CD4-positive, CD25-positive, alpha-beta regulatory T cell (primary cell): ENCODE data around the gene DENND6A. TPM values are rescaled to one million over a fixed set of nuclear protein-coding genes. Genes with fewer than 3 reads are reported as not detected.
A peak's percentile ranks its signal among the peaks of the same experiment; 100 is the strongest.

Experiments
- ATAC-seq, 2 donors: fragments of 150-1000 bp; cut with Tn5 transposase; one replicate each; pipeline ENCODE4 v1.10.0; 2021; ENCODE audit warnings: low read depth in 2 of 2, moderate number of reproducible peaks in 2 of 2, moderate library complexity in 1 of 2
- DNase-seq, 3 donors: peaks; one replicate each; pipeline versions ENCODE4 v3.0.0 to v3.0.0-alpha.2; 2012 to 2022; ENCODE audit warnings: mixed read lengths in 1 of 3
- H3K27ac ChIP-seq: one replicate; pipeline ENCODE4 v1.7.0; 2013; ENCODE audit warnings: mild to moderate bottlenecking, low read length; ENCODE audit not compliant: insufficient read depth, poor library complexity, severe bottlenecking
- H3K27me3 ChIP-seq: one replicate; pipeline ENCODE4 v1.7.0; 2013; ENCODE audit warnings: low read length; ENCODE audit not compliant: control insufficient read depth, insufficient read depth
- H3K36me3 ChIP-seq: one replicate; pipeline ENCODE4 v1.7.0; 2013; ENCODE audit warnings: mild to moderate bottlenecking, low read length, moderate library complexity; ENCODE audit not compliant: control insufficient read depth, insufficient read depth
- H3K4me1 ChIP-seq: 2 replicates; pipeline ENCODE4 v1.7.0; 2013; ENCODE audit warnings: mild to moderate bottlenecking, low read length; ENCODE audit not compliant: insufficient read depth, control insufficient read depth, poor library complexity, severe bottlenecking
- H3K4me3 ChIP-seq: one replicate; pipeline ENCODE4 v1.7.0; 2013; ENCODE audit warnings: low read depth, mild to moderate bottlenecking, low read length, moderate library complexity
- H3K9me3 ChIP-seq, 2 experiments: 1 replicate in 1 of 2; 2 replicates in 1 of 2; pipeline ENCODE4 v1.7.0; 2013; ENCODE audit warnings: low read length in 2 of 2, mild to moderate bottlenecking in 1 of 2, moderate library complexity in 1 of 2; ENCODE audit not compliant: control insufficient read depth in 2 of 2
- H3K27ac Mint-ChIP-seq, 3 donors: one replicate each; pipeline ENCODE4 v1.8.0; 2020 to 2022; ENCODE audit warnings: mild to moderate bottlenecking in 3 of 3, mixed read lengths in 3 of 3, moderate library complexity in 2 of 3
- H3K27me3 Mint-ChIP-seq: one replicate; pipeline ENCODE4 v1.8.0; 2022; ENCODE audit warnings: mild to moderate bottlenecking, mixed read lengths
- H3K36me3 Mint-ChIP-seq: one replicate; pipeline ENCODE4 v1.8.0; 2020; ENCODE audit warnings: mixed read lengths
- H3K4me1 Mint-ChIP-seq, 4 donors: one replicate each; pipeline ENCODE4 v1.8.0; 2020 to 2022; ENCODE audit warnings: mixed read lengths in 4 of 4, mild to moderate bottlenecking in 1 of 4
- H3K4me3 Mint-ChIP-seq, 4 donors: one replicate each; pipeline ENCODE4 v1.8.0; 2020 to 2022; ENCODE audit warnings: mild to moderate bottlenecking in 4 of 4, mixed read lengths in 4 of 4, moderate library complexity in 3 of 4
- H3K9me3 Mint-ChIP-seq, 7 donors: one replicate each; pipeline ENCODE4 v1.8.0; 2020 to 2022; ENCODE audit warnings: mixed read lengths in 7 of 7, mild to moderate bottlenecking in 3 of 7, moderate library complexity in 2 of 7
- polyA plus RNA-seq, 4 donors: library from polyadenylated mRNA; unstranded; fragments of 300-500 nt; fragmentation: Illumina TruSeq; gene quantifications; one replicate each; pipeline ENCODE4 v1.2.3, GENCODE V29; 2021
- total RNA-seq: library from RNA; stranded (reverse); gene quantifications from one replicate; pipeline ENCODE4 v1.2.3, GENCODE V29; 2022

The DENND6A gene
- total RNA-seq (43.6 TPM), polyA plus RNA-seq (10 to 100 TPM; 28.3 to 34.2 (median 31.6) TPM)

DNA sequence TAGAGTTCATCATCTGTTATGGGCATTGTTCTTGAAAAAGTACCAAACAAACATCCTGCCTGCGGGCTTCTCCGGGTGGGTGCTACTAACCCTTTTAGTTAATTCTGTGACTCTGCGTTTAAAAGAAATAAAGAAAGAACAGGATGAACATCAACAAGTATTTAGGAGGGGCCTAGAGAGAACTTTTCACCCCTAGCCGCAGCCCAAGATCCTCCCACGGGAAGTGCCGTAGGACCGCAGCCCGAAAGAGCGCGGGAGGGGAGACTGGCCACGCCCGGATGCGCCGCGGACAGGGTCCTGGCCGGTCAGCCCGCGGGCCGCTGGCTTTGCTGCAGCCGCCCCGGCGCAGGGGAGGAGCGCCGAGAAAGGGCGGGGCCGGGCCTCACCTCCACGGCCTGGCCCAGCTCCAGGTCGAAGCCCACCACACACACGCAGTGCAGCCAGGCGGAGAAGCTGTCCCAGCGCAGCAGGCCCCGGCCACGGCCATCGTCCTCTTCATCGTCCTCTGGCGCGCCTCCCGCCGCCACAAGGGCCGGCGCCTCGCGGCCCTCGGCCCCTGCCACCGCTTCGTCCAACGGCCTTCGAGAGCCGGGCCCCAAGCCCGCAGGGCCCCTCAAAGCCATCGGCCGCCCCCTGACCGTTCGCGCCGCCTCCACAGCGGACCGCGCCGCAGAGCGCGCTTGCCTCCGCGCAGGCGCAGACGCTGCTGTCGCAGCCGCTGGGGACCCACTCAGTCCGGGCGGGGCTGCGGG lies at the start of gene DENND6A:
TSS of gene DENND6A (minus strand) at position 682 of the 752 bp plus-strand sequence. CDS start at position 623, 59 bp downstream.
- peaks cover 4% of the 10 kb centered on the region for H3K27me3 Mint-ChIP-seq
- H3K4me1 ChIP-seq: peaks cover 40% of the 10 kb centered on the region
- H3K27me3 ChIP-seq: no peaks in the 10 kb centered on the region
- H3K4me3 ChIP-seq: peak within 1 kb of the TSS; percentile 95
- H3K36me3 Mint-ChIP-seq: no peaks in the 10 kb centered on the region
- no peaks in the 10 kb centered on the region for H3K9me3 Mint-ChIP-seq
- DNase-seq (peak; percentile 93 to 96 (median 94)), ATAC-seq (peak; percentile 78 to 82)
- peak within 1 kb of the TSS; percentile 92 for H3K27ac ChIP-seq
- H3K36me3 ChIP-seq: no peaks in the 10 kb centered on the region
- peak within 1 kb of the TSS; percentile 83 to 96 (median 87) for H3K27ac Mint-ChIP-seq
- no peaks in the 10 kb centered on the region for H3K9me3 ChIP-seq
- H3K4me3 Mint-ChIP-seq: peak within 1 kb of the TSS; percentile 87 to 98 (median 93)
- peaks cover 18 to 49% (median 29%) of the 10 kb centered on the region in 4 donors for H3K4me1 Mint-ChIP-seq

DNA sequence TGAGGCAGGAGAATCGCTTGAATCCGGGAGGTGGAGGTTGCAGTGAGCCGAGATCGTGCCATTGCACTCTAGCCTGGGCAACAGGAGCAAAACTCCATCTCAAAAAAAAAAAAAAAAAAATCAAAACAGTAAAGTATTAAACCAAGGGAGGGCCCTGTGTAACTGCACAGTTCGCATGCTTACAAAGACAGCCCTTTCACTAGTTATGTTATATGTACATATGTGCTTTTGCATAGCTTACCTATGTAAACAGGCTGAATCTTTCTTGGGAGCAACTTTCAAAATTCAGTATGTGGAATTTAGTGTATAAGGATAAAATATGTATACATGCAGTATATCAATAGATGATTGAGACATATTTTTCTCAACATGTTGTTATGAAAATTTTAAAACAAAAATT lies 47.1 kb upstream of the DENND6A start:
- H3K9me3 Mint-ChIP-seq: no peaks in the 10 kb centered on the region
- H3K4me1 Mint-ChIP-seq: peaks cover 0 to 4% (median 1%) of the 10 kb centered on the region in 4 donors
- DNase-seq (no peak), ATAC-seq (no peak)
- H3K4me3 Mint-ChIP-seq: no peak overlapping the region
- H3K27ac Mint-ChIP-seq: no peak overlapping the region
- H3K27me3 Mint-ChIP-seq: peaks cover 4% of the 10 kb centered on the region
- no peaks in the 10 kb centered on the region for H3K4me1 ChIP-seq
- no peaks in the 10 kb centered on the region for H3K36me3 Mint-ChIP-seq
- H3K27me3 ChIP-seq: no peaks in the 10 kb centered on the region
- H3K4me3 ChIP-seq: no peak overlapping the region
- H3K36me3 ChIP-seq: no peaks in the 10 kb centered on the region
- H3K9me3 ChIP-seq: no peaks in the 10 kb centered on the region
- no peak overlapping the region for H3K27ac ChIP-seq

DNA sequence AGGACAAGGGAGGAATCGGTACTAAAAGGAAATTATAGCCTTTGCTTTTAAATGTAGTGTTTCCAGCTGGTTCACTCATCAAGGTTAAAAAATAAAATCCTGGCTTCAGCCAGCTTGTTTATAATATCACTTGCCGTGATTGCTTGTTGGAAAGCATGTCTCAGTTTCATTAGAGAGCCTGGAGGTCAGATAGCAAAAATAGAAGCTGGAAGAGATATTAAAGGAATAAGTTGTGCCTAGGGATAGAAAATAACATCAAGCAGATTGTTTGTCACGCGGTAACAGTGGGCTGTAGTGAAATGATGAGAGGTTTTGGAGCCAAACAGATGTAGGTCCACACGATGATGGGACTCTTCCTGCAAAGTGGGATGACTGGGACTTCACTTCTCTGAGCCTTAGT lies 45.5 kb upstream of the DENND6A start:
- no peak overlapping the region for H3K27ac ChIP-seq
- H3K4me1 ChIP-seq: no peaks in the 10 kb centered on the region
- Mint-ChIP-seq H3K27ac (no peak overlapping the region), H3K4me1 (peaks cover 0 to 4% (median 1%) of the 10 kb centered on the region in 4 donors), H3K36me3 (no peaks in the 10 kb centered on the region), H3K27me3 (peaks cover 4% of the 10 kb centered on the region), H3K4me3 (no peak overlapping the region), H3K9me3 (peaks cover 0 to 2% (median 0%) of the 10 kb centered on the region in 7 donors)
- ATAC-seq (no peak), DNase-seq (no peak)
- no peaks in the 10 kb centered on the region for H3K9me3 ChIP-seq
- no peak overlapping the region for H3K4me3 ChIP-seq
- H3K36me3 ChIP-seq: no peaks in the 10 kb centered on the region
- H3K27me3 ChIP-seq: no peaks in the 10 kb centered on the region

DNA sequence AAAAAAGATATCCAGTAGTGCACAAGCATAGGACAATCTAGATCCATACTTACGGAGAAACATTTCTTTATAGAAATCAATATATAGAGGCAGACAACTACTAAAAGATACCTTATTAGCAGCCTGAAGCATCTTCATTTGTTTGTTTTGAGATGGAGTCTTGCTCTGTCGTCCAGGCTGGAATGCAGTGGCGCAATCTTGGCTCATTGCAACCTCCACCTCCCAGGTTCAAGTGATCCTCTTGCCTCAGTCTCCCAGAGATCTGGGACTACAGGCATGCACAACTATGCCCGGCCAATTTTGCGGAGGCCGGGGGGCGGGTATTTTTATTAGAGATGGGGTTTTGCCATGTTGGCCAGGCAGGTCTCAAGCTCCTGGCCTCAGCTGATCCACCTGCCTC lies 45.0 kb upstream of the DENND6A start:
- H3K4me3 ChIP-seq: no peak overlapping the region
- Mint-ChIP-seq H3K27me3 (peaks cover 4% of the 10 kb centered on the region), H3K4me3 (no peak overlapping the region), H3K36me3 (no peaks in the 10 kb centered on the region), H3K9me3 (peaks cover 0 to 2% (median 0%) of the 10 kb centered on the region in 7 donors), H3K27ac (no peak overlapping the region), H3K4me1 (peaks cover 0 to 4% (median 1%) of the 10 kb centered on the region in 4 donors)
- H3K4me1 ChIP-seq: no peaks in the 10 kb centered on the region
- H3K36me3 ChIP-seq: no peaks in the 10 kb centered on the region
- no peak for ATAC-seq
- H3K27me3 ChIP-seq: no peaks in the 10 kb centered on the region
- no peak for DNase-seq
- H3K27ac ChIP-seq: no peak overlapping the region
- H3K9me3 ChIP-seq: no peaks in the 10 kb centered on the region

- DNase-seq: no peak
- Histone ChIP-seq H3K27me3 (no peaks in the 10 kb centered on the region), H3K9me3 (no peaks in the 10 kb centered on the region), H3K27ac (no peak overlapping the region), H3K4me3 (no peak overlapping the region), H3K4me1 (no peaks in the 10 kb centered on the region), H3K36me3 (no peaks in the 10 kb centered on the region)
- Mint-ChIP-seq H3K36me3 (no peaks in the 10 kb centered on the region), H3K4me1 (peaks cover 0 to 4% (median 1%) of the 10 kb centered on the region in 4 donors), H3K9me3 (peaks cover 0 to 2% (median 0%) of the 10 kb centered on the region in 7 donors), H3K27me3 (peaks cover 9% of the 10 kb centered on the region), H3K27ac (no peak overlapping the region), H3K4me3 (no peak overlapping the region)
- ATAC-seq: no peak
Measured at GRCh38 chr3:57735405-57735804, 42.5 kb upstream of the DENND6A start.

- no peak overlapping the region for H3K27ac ChIP-seq
- no peaks in the 10 kb centered on the region for H3K36me3 Mint-ChIP-seq
- peaks cover 15% of the 10 kb centered on the region for H3K27me3 Mint-ChIP-seq
- no peaks in the 10 kb centered on the region for H3K27me3 ChIP-seq
- H3K9me3 Mint-ChIP-seq: peaks cover 0 to 2% (median 0%) of the 10 kb centered on the region in 7 donors
- ATAC-seq: no peak
- no peak overlapping the region for H3K4me3 Mint-ChIP-seq
- no peaks in the 10 kb centered on the region for H3K36me3 ChIP-seq
- no peak overlapping the region for H3K4me3 ChIP-seq
- no peaks in the 10 kb centered on the region for H3K9me3 ChIP-seq
- no peak overlapping the region for H3K27ac Mint-ChIP-seq
- no peaks in the 10 kb centered on the region for H3K4me1 ChIP-seq
- DNase-seq: no peak
- peaks cover 0 to 4% (median 1%) of the 10 kb centered on the region in 4 donors for H3K4me1 Mint-ChIP-seq
Measured at GRCh38 chr3:57733790-57734189, 40.9 kb upstream of the DENND6A start.

DNA sequence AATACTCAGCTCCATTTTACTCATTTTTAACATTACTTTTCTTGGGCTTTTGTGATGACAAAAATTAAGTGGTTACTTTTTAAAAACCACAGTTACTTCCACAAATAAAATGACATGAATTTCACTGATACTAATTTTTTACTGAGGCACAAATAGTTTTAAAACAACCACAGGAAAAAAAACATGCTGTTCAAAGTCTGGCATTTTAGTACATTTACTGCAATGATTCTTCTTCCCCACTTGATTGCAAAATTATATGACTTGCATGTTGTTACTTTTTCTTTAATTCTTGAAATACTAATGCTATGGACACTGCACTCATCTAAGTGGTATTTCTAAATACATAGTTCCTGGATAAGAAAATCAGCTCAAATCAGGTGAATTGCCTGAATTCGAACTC lies 38.4 kb upstream of the DENND6A start:
- Mint-ChIP-seq H3K9me3 (peaks cover 0 to 2% (median 0%) of the 10 kb centered on the region in 7 donors), H3K4me3 (no peak overlapping the region), H3K27me3 (peaks cover 11% of the 10 kb centered on the region), H3K36me3 (no peaks in the 10 kb centered on the region), H3K27ac (no peak overlapping the region), H3K4me1 (peaks cover 0 to 3% (median 0%) of the 10 kb centered on the region in 4 donors)
- H3K4me1 ChIP-seq: no peaks in the 10 kb centered on the region
- DNase-seq: no peak
- H3K4me3 ChIP-seq: no peak overlapping the region
- no peaks in the 10 kb centered on the region for H3K27me3 ChIP-seq
- no peaks in the 10 kb centered on the region for H3K36me3 ChIP-seq
- no peaks in the 10 kb centered on the region for H3K9me3 ChIP-seq
- ATAC-seq: no peak
- H3K27ac ChIP-seq: no peak overlapping the region

- H3K27ac Mint-ChIP-seq: no peak overlapping the region
- Histone ChIP-seq H3K27ac (no peak overlapping the region), H3K36me3 (no peaks in the 10 kb centered on the region), H3K4me1 (no peaks in the 10 kb centered on the region), H3K9me3 (no peaks in the 10 kb centered on the region), H3K4me3 (no peak overlapping the region), H3K27me3 (no peaks in the 10 kb centered on the region)
- H3K9me3 Mint-ChIP-seq: peaks cover 0 to 2% (median 0%) of the 10 kb centered on the region in 7 donors
- H3K4me3 Mint-ChIP-seq: no peak overlapping the region
- DNase-seq (no peak), ATAC-seq (no peak)
- H3K27me3 Mint-ChIP-seq: peaks cover 11% of the 10 kb centered on the region
- H3K4me1 Mint-ChIP-seq: peaks cover 0 to 2% (median 0%) of the 10 kb centered on the region in 4 donors
- no peaks in the 10 kb centered on the region for H3K36me3 Mint-ChIP-seq
Measured at GRCh38 chr3:57730682-57731081, 37.8 kb upstream of the DENND6A start.
